Inferior parietal cortex (tissue), 1 donor: Measurements from ENCODE around the gene TXNRD1.
A peak's percentile ranks its signal among the peaks of the same experiment; 100 is the strongest.

Experiments used
- DNase-seq: peaks from one replicate; pipeline ENCODE4 v3.0.0-alpha.2; 2016; ENCODE audit errors: extremely low spot score

TXNRD1 gene

GRCh38 chr12:104350211-104351056, 134.9 kb downstream of the TXNRD1 start:
- no peak for DNase-seq

DNA sequence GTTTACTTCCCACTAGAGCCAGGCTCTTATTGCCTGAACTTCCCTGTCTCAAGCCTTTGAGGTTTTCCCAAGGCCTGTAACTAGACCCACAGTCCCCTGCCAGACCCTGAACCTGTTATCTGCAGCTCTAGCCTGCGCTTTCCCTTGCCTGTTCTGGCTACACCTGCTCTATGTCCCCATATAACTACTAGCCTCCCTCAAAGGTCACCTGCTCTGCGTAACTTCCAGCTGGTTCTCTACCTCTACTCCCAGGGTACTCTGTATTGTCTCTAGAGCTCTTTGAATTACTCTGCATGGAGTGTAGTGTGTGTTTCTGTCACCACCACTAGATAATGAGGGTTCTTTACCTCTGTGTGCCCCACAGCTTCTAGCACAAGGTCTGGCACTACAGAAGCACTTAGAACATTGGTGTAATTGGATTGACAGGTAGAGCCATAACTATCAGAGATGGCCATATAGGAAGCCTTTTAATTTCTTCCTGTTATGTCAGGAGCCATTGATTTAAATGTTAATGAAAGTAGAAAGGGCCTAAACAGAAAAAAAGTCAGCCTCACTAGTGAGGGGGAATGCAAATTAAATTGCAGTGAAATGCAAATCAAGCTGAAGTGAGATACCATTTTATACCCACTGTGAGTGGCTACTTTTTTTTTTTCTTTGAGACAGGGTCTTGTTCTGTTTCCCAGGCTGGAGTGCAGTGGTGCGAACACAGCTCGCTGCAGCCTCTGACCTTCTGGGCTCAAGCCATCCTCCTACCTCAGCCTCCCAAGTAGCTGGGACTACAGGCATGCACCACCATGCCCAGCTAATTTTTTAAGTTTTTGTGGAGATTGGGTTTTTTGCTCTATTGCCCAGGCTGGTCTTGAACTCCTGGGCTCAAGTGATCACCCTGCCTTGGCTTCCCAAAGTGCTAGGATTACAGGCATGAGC, 135.7 kb downstream of the TXNRD1 start:
- no peak for DNase-seq

GRCh38 chr12:104352106-104352713, 136.6 kb downstream of the TXNRD1 start:
- DNase-seq: no peak

DNA sequence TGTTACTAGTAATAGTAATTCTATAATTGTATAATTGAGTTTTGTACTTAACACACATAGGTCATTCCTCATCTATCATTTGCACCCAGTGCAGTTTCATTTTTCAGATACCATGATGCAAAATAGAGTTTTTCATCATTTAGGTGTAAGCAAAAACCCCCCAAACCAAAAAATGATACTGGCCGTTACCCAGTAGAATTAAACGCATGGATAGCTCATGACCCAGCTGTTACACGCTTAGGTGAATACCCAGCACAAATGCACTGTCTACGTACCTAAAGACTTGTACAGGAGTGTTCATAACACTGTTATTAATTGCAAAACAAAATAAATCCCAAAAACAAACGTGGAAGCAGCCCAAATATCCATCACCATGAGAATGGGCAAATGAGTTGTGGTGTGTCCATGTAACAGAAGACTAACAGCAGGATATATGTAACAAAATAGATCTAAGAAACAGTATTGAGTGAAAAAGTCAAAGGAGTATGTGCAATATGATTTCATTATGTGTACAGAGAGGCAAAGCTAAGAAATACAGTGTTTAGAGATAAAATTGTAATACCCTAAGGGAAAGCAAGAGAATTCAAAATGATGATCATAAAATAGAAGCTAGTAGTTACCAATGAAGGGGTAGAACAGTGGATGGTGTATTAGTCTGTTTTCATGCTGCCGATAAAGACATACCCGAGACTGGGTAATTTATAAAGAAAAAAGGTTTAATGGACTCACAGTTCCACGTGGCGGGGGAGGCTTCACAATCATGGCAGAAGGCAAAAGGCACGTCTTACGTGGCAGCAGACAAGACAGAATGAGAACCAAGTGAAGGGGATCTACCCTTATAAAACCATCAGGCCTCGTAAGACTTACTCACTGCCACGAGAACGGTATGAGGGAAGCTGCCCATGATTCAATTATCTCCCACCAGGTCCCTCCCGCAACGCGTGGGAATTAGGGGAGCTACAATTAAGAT, 137.7 kb downstream of the TXNRD1 start:
- DNase-seq: no peak

DNA sequence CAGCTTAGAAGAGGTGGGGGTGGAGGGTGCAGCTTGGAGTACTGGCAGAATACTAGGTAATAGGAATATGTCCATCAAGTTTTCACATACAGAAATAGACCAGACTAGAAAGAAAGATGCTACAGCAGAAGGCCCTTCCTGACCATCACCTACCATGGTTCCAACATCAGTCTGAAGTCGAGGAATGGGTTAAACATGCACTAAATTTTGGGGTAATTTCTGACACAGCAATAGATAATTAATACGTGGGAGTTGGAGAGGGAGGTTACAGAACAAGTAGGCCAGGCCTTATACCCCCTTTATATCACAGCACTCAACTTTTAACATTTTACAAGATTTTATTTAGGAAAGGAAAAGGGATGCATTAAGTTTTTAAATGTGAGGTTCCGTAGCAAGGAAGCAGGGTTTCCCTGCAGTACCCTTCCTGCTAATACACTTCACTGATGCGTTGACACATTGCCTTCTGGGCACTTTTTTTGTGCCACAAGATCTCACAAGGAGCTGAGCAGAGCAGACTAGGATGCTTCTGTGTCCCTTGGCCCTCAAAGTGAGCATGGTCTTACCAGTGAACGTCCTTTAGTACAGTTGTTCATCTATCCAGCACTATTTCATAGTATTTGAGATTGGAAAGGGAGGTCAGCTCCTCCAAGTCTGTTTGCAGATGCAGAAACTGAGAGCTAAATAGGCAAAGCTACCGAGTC, 138.7 kb downstream of the TXNRD1 start:
- DNase-seq: no peak

DNA sequence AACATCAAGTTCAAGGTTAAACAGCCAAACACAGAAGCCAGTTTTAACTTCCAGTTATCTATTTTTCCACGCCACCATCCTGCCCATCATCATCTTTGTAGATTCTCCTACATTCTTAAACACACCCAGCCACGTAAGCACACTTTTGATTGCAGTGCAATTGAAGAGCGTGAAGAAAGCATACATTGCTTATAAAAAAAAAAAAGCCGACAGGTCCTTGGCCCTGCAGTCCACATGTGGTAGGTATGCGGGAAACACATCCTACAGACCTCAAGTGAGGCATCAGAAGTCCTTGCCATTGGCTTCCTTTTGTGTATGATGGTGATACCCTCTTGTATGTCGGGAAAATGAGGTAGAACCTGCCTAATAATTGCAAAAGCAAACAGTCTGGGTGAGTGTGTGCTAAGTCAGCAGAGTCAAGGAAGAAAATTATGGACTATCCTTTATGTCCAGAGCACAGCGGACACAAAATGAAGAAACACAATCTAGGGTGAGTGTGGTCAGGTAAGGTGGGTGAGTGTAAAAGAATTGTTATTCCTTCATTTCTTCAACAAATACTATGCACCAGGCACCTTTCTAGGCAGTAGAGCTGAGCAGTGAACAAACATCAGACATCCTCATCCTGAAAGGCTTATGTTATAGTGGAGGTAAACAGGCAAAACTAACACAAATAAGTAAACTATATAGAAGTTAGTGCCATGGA, 139.4 kb downstream of the TXNRD1 start:
- DNase-seq: no peak

DNA sequence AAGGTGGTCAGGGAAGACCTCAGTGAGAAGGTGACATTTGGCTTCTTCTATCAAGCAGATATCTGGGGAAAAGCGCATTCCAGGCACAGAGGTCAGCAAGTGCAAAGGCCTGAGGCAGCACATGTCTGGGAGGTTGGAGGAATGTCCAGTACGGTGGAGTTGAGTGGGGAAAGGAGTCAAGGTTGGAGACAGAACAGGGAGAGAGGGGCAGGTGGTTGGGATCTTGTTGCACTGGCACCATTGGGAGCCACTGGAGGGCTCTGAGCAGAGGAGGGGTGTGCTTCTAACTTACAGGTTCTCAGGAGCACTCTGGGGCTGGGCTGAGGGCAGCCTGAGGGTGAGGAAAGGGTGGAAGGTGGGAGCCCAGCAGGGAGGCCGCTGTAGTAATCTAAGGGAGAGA, 140.1 kb downstream of the TXNRD1 start:
- no peak for DNase-seq

DNA sequence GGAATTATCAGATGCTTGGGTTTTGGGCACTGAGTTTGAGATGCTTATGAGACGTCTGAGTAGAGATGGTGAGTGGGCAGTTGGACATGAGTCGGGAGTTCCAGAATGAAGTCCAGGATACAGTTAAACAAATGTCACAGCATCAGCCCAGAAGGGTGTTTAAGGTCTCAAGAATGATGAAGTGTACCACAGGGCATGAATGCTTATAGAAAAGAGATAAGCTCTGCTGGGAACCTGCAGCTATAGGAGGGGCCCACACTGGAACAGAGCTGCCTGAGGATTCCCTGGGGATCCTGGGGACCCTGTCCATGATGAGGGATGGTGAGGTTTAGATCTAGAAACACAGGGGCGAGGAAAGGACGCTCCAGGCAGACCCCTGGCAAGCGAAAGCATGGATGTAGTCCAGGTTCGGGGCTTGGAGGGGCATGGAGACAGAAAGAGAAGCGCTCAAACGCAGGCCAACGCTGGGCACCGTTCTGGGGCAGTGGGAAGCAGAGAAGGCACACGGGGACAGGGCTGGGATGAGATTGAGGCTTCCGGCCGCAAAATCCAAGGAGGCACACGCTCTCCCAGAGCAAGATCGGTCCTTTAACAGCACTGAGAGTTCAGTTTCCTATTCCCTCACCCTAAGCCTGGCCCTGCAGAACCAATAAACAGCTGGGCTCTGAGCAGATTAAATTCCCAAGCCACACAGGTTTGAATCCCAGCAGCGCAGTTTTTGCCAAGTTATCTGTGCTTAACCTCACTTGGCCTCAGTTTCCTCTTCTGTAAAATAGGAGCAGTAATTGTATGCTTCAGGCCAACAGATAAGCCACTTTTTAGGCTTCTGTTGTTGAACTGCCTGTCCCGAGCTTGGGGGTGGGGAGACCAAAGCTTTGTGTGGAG, 140.9 kb downstream of the TXNRD1 start:
- no peak for DNase-seq

DNA sequence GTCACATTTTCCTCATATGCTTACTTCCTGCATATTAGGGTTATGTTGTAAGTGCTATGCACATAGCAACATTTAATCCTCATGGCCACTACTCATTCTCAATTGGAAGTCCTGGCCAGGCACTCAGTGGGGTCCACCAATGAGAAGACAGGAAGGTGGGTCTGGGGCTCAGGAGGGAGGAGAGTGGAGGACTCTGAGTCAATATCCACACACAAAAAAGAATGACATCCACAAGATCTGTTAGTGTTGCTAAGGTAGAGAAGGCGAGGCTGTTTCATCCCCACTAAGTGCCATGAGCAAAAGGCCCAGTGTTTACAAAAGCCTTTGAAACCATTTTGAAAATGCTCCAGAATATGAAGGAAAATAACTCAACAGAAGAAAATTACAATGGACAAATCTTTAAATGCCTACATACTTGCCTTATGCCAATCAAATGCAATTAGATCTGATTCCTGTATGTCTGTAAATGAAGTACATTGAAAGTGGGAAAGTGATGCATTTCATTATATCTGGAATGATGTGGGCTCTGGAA, 141.9 kb downstream of the TXNRD1 start:
- no peak for DNase-seq

GRCh38 chr12:104358353-104359003, 142.9 kb downstream of the TXNRD1 start:
- DNase-seq: peak; percentile 78

GRCh38 chr12:104359216-104359615, 143.6 kb downstream of the TXNRD1 start:
- no peak for DNase-seq

DNA sequence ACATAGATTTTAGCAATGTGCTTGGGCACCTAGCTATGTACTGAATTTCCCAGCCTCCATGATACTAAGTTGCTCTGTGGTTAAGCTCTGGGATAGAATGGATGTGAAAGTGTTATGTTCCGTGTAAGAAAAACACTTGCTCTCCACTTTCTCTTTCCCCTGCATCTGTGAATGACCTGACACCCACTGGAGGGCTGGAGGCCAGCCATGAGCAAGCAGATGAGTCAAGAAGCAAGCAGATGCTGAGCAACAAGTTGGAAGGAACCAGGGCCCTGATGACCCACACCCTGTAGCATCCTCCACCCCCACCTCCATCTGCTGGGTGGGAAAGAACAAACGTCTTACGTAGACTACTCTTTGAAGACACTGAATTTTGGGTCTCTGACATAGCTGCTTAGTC, 144.6 kb downstream of the TXNRD1 start:
- no peak for DNase-seq

GRCh38 chr12:104360983-104361707, 145.6 kb downstream of the TXNRD1 start:
- DNase-seq: no peak

- no peak for DNase-seq
Observed at GRCh38 chr12:104365921-104366410, 150.4 kb downstream of the TXNRD1 start.

DNA sequence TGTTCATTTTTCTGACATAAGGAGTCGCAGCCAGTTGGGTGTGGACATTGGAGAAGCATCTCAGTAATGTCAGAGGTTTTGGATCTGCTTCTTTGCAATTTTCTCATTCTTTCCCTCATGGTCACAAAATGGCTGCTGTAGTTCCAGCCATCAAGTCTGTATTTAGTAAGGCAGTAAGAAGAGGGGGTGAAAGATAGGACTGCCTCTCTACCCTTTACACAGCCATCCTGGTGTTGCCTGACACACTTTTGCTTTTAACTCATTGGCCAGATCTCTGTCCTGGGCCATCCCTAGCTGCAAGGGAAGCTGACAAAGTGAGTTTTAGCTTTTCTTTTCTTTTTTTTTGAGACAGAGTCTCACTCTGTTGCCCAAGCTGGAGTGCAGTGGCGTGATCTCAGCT, 154.1 kb downstream of the TXNRD1 start:
- no peak for DNase-seq

- DNase-seq: no peak
Observed at GRCh38 chr12:104371043-104371870, 155.7 kb downstream of the TXNRD1 start.
